Nephron progenitor cell (in vitro differentiated cells): Measurements from ENCODE around the gene HOXB3.
A peak's percentile ranks its signal among the peaks of the same experiment; 100 is the strongest.
"Not testable (repeated sequence)": the region's sequence is repeated elsewhere in the genome, so short reads cannot be mapped to it uniquely, and the experiment has no call there.

Experiments
- DNase-seq: peaks from one replicate; pipeline ENCODE4 v3.0.0; 2021
- H3K27ac Mint-ChIP-seq: 2 replicates; pipeline ENCODE4 v1.8.0; 2021; ENCODE audit warnings: mild to moderate bottlenecking, moderate library complexity, mixed read lengths
- H3K27me3 Mint-ChIP-seq: 2 replicates; pipeline ENCODE4 v1.8.0; 2021; ENCODE audit warnings: mild to moderate bottlenecking, low read depth, mixed read lengths; ENCODE audit not compliant: poor library complexity
- H3K36me3 Mint-ChIP-seq: 2 replicates; pipeline ENCODE4 v1.8.0; 2021; ENCODE audit warnings: low read depth, mixed read lengths
- H3K4me1 Mint-ChIP-seq: 2 replicates; pipeline ENCODE4 v1.8.0; 2021; ENCODE audit warnings: mixed read lengths
- H3K4me3 Mint-ChIP-seq: 2 replicates; pipeline ENCODE4 v1.8.0; 2021; ENCODE audit warnings: mild to moderate bottlenecking, moderate library complexity, mixed read lengths
- H3K9me3 Mint-ChIP-seq: 2 replicates; pipeline ENCODE4 v1.8.0; 2021; ENCODE audit warnings: mild to moderate bottlenecking, moderate library complexity, mixed read lengths
- CTCF ChIP-seq: fragments of 200-600 bp; sonication (generic); IDR thresholded peaks from 2 replicates; pipeline ENCODE4 v1.5.0; 2021; ENCODE audit warnings: antibody characterized with exemption

HOXB3 gene

GRCh38 chr17:48541577-48542113, 48.4 kb downstream of the HOXB3 start:
- peaks cover 63% of the 10 kb centered on the region for H3K4me1 Mint-ChIP-seq
- H3K9me3 Mint-ChIP-seq: no peaks in the 10 kb centered on the region
- TF ChIP-seq CTCF: no peak
- H3K4me3 Mint-ChIP-seq: peak overlapping the region; percentile 100
- peak overlapping the region; percentile 100 for H3K27ac Mint-ChIP-seq
- H3K36me3 Mint-ChIP-seq: peaks cover 44% of the 10 kb centered on the region
- DNase-seq: peak; percentile 65
- H3K27me3 Mint-ChIP-seq: peaks cover 6% of the 10 kb centered on the region

GRCh38 chr17:48541036-48541576, 48.9 kb downstream of the HOXB3 start:
- peaks cover 61% of the 10 kb centered on the region for H3K4me1 Mint-ChIP-seq
- H3K27ac Mint-ChIP-seq: peak overlapping the region; percentile 100
- no peak for DNase-seq
- TF ChIP-seq CTCF: no peak
- peaks cover 47% of the 10 kb centered on the region for H3K36me3 Mint-ChIP-seq
- peaks cover 6% of the 10 kb centered on the region for H3K27me3 Mint-ChIP-seq
- peak overlapping the region; percentile 100 for H3K4me3 Mint-ChIP-seq
- no peaks in the 10 kb centered on the region for H3K9me3 Mint-ChIP-seq

GRCh38 chr17:48540213-48540612, 49.8 kb downstream of the HOXB3 start:
- Mint-ChIP-seq H3K27ac (peak overlapping the region; percentile 96), H3K4me3 (peak overlapping the region; percentile 81), H3K4me1 (peaks cover 52% of the 10 kb centered on the region)

GRCh38 chr17:48539177-48539576, 50.9 kb downstream of the HOXB3 start:
- TF ChIP-seq CTCF: no peak
- DNase-seq: no peak
- H3K4me3 Mint-ChIP-seq: peak overlapping the region; percentile 81
- peaks cover 48% of the 10 kb centered on the region for H3K4me1 Mint-ChIP-seq
- H3K27me3 Mint-ChIP-seq: peaks cover 6% of the 10 kb centered on the region
- H3K27ac Mint-ChIP-seq: peak overlapping the region; percentile 90
- H3K36me3 Mint-ChIP-seq: peaks cover 46% of the 10 kb centered on the region
- H3K9me3 Mint-ChIP-seq: no peaks in the 10 kb centered on the region

More at GRCh38 chr17:48540213-48540612, 49.8 kb downstream of the HOXB3 start:
- Mint-ChIP-seq H3K27me3 (peaks cover 6% of the 10 kb centered on the region), H3K9me3 (no peaks in the 10 kb centered on the region), H3K36me3 (peaks cover 47% of the 10 kb centered on the region)
- DNase-seq: no peak
- no peak for TF ChIP-seq CTCF

- H3K36me3 Mint-ChIP-seq: peaks cover 29% of the 10 kb centered on the region
- peaks cover 15% of the 10 kb centered on the region for H3K27me3 Mint-ChIP-seq
- no peak for TF ChIP-seq CTCF
- no peak overlapping the region for H3K27ac Mint-ChIP-seq
- no peak for DNase-seq
- no peak overlapping the region for H3K4me3 Mint-ChIP-seq
- H3K4me1 Mint-ChIP-seq: peaks cover 67% of the 10 kb centered on the region
- H3K9me3 Mint-ChIP-seq: no peaks in the 10 kb centered on the region
Measured at GRCh38 chr17:48537316-48537715, 52.7 kb downstream of the HOXB3 start.

- not testable (repeated sequence) for H3K27ac Mint-ChIP-seq, H3K9me3 Mint-ChIP-seq, H3K4me3 Mint-ChIP-seq, H3K27me3 Mint-ChIP-seq, DNase-seq
- peaks cover 74% of the 10 kb centered on the region for H3K4me1 Mint-ChIP-seq
- H3K36me3 Mint-ChIP-seq: peaks cover 17% of the 10 kb centered on the region
Measured at GRCh38 chr17:48535793-48536559, 54.1 kb downstream of the HOXB3 start.
